GM12878 (cell line): ENCODE data around the gene APBB1IP. TPM values are rescaled to one million over a fixed set of nuclear protein-coding genes. Genes with fewer than 3 reads are reported as not detected.

Experiments
- ASH2L ChIP-seq: fragments of 300-600, 200-600 bp; sonication (generic); IDR thresholded peaks from 2 replicates; pipeline ENCODE4 v1.6.1; 2017; ENCODE audit warnings: low read depth, mild to moderate bottlenecking, borderline replicate concordance
- ATF2 ChIP-seq: IDR thresholded peaks from 2 replicates; pipeline ENCODE4 v1.6.1; 2012; ENCODE audit warnings: low read length, inconsistent platforms
- CBX3 ChIP-seq: fragments of 200-600 bp; sonication (generic); IDR thresholded peaks from 2 replicates; pipeline ENCODE4 v1.6.1; 2016; ENCODE audit warnings: low read depth, borderline replicate concordance
- CREM ChIP-seq: IDR thresholded peaks from 2 replicates; pipeline ENCODE4 v1.6.1; 2014; ENCODE audit warnings: antibody characterized with exemption, low read depth
- MEF2A ChIP-seq: IDR thresholded peaks from 2 replicates; pipeline ENCODE4 v1.6.1; 2011; ENCODE audit warnings: low read depth, mild to moderate bottlenecking, low read length, moderate library complexity; ENCODE audit not compliant: insufficient read depth
- MLLT1 ChIP-seq: fragments of 450-650 bp; IDR thresholded peaks from 2 replicates; pipeline ENCODE4 v1.6.1; 2016; ENCODE audit warnings: mild to moderate bottlenecking
- MYC ChIP-seq: IDR thresholded peaks from 2 replicates; pipeline ENCODE4 v1.6.1; 2011; ENCODE audit warnings: mild to moderate bottlenecking, low read length, moderate library complexity, inconsistent platforms; ENCODE audit not compliant: insufficient read depth, insufficient replicate concordance, insufficient read length, severe bottlenecking
- PAX8 ChIP-seq: fragments of 450-650 bp; IDR thresholded peaks from 2 replicates; pipeline ENCODE4 v1.6.1; 2017; ENCODE audit warnings: mild to moderate bottlenecking, moderate library complexity
- RELB ChIP-seq: fragments of 450-650 bp; IDR thresholded peaks from 2 replicates; pipeline ENCODE4 v1.6.1; 2017; ENCODE audit warnings: low read depth, mild to moderate bottlenecking, moderate library complexity
- RFX5 ChIP-seq: IDR thresholded peaks from 2 replicates; pipeline ENCODE4 v1.6.1; 2011; ENCODE audit warnings: low read depth, low read length, improper control_type of control experiment
- SMAD5 ChIP-seq: IDR thresholded peaks from 2 replicates; pipeline ENCODE4 v1.6.1; 2016; ENCODE audit warnings: antibody characterized with exemption, low read depth
- SP1 ChIP-seq: IDR thresholded peaks from one replicate; pipeline ENCODE4 v1.6.1; 2011; ENCODE audit warnings: low read depth, low read length
- ZBED1 ChIP-seq: IDR thresholded peaks from 2 replicates; pipeline ENCODE4 v1.6.1; 2016; ENCODE audit warnings: borderline replicate concordance
- ZNF207 ChIP-seq: fragments of 450-650 bp; IDR thresholded peaks from 2 replicates; pipeline ENCODE4 v1.6.1; 2014; ENCODE audit warnings: antibody characterized with exemption, mild to moderate bottlenecking, borderline replicate concordance
- ZZZ3 ChIP-seq: IDR thresholded peaks from 2 replicates; pipeline ENCODE4 v1.6.1; 2011; ENCODE audit warnings: low read depth; ENCODE audit not compliant: control insufficient read depth, insufficient read length
- polyA plus RNA-seq, 11 experiments: library from polyadenylated mRNA; depleted of rRNA in 4 of 11; unstranded in 6 of 11; stranded (reverse) in 5 of 11; fragments of >200 nt; fragmentation: Nextera tagmentation in 4 of 11; fragmentation: Illumina TruSeq in 1 of 11; extraction: Ambion mirVana in 4 of 11; extraction: Trizol in 1 of 11; gene quantifications; 1 replicate in 1 of 11; 2 replicates in 10 of 11; pipeline versions ENCODE4 v1.2.1 to v1.2.3, GENCODE V29; 2011 to 2016; ENCODE audit warnings: inconsistent platforms in 2 of 11, missing spikeins in 2 of 11, low read depth in 1 of 11
- total RNA-seq, 4 experiments: library from RNA; depleted of rRNA in 3 of 4; stranded (reverse); fragments of >200 nt in 3 of 4; fragmentation: Illumina TruSeq in 1 of 4; extraction: Trizol in 1 of 4; gene quantifications; 2 replicates each; pipeline versions ENCODE4 v1.2.1 to v1.2.3, GENCODE V29; 2013 to 2021
- TF ChIP-seq, protein P1 (sequence below): fragments of 450-650 bp; IDR thresholded peaks from 2 replicates; pipeline ENCODE4 v1.6.1; 2016; ENCODE audit warnings: mild to moderate bottlenecking, moderate library complexity, borderline replicate concordance
- TF ChIP-seq, protein P2 (sequence below): fragments of 150-350 bp; IDR thresholded peaks from 2 replicates; pipeline ENCODE4 v1.6.1; 2016; ENCODE audit warnings: low read depth, low read length

APBB1IP gene
- total and polyA plus RNA-seq, 10 of the 15 experiments (the other 5 are each of a cell fraction or from before 2014, with no cell fraction given) = 7.3 to 67.4 (median 19.9) TPM

DNA sequence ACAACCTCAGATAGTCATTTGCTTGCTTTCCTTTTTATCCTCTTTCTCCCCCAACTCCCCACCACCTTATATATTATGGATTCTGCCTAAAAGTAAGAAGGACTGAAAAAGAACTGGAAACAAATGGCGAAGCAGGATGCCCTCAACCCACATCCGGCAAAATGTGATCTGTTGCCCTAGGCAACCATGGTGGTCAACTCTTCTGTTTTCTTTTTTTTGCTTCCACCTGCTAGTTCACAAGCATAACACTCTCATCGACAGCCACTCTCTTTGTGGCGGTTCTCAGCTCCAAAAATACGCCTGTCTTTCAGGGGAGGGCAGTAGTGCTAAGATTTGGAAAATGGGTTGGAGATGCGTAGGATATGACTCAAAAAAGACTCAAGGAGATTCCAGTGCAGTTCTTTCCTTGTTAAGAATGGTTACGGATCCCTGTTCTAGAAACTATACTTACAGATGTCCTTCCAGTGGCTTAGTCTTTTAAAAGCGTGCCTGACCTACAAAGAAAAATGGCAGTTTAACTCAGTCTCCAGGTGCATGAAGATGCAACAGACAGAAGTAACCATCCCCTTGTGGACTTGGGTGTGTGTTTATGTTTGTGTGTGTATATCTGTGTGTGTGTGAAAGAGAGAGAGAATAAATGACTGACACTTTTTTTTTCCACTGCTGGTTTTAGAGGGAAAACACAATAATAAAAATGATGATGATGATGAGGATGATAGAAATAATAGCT, 10.7 kb downstream of the APBB1IP start (continued):
- TF ChIP-seq, protein P1, sequence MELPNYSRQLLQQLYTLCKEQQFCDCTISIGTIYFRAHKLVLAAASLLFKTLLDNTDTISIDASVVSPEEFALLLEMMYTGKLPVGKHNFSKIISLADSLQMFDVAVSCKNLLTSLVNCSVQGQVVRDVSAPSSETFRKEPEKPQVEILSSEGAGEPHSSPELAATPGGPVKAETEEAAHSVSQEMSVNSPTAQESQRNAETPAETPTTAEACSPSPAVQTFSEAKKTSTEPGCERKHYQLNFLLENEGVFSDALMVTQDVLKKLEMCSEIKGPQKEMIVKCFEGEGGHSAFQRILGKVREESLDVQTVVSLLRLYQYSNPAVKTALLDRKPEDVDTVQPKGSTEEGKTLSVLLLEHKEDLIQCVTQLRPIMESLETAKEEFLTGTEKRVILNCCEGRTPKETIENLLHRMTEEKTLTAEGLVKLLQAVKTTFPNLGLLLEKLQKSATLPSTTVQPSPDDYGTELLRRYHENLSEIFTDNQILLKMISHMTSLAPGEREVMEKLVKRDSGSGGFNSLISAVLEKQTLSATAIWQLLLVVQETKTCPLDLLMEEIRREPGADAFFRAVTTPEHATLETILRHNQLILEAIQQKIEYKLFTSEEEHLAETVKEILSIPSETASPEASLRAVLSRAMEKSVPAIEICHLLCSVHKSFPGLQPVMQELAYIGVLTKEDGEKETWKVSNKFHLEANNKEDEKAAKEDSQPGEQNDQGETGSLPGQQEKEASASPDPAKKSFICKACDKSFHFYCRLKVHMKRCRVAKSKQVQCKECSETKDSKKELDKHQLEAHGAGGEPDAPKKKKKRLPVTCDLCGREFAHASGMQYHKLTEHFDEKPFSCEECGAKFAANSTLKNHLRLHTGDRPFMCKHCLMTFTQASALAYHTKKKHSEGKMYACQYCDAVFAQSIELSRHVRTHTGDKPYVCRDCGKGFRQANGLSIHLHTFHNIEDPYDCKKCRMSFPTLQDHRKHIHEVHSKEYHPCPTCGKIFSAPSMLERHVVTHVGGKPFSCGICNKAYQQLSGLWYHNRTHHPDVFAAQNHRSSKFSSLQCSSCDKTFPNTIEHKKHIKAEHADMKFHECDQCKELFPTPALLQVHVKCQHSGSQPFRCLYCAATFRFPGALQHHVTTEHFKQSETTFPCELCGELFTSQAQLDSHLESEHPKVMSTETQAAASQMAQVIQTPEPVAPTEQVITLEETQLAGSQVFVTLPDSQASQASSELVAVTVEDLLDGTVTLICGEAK = peak; percentile 71; the same call in 1 of the 2 replicates
- TF ChIP-seq CBX3 = no peak
- 0 out of 2 replicates have a peak, but pooled peaks have one; percentile 34 for TF ChIP-seq CREM
- no peak for TF ChIP-seq ZZZ3
- TF ChIP-seq SP1 = peak; percentile 61
- TF ChIP-seq ZNF207 = 0 out of 2 replicates have a peak, but pooled peaks have one; percentile 32
- TF ChIP-seq ASH2L = peak; percentile 77; the same call in 1 of the 2 replicates
- TF ChIP-seq, protein P2, sequence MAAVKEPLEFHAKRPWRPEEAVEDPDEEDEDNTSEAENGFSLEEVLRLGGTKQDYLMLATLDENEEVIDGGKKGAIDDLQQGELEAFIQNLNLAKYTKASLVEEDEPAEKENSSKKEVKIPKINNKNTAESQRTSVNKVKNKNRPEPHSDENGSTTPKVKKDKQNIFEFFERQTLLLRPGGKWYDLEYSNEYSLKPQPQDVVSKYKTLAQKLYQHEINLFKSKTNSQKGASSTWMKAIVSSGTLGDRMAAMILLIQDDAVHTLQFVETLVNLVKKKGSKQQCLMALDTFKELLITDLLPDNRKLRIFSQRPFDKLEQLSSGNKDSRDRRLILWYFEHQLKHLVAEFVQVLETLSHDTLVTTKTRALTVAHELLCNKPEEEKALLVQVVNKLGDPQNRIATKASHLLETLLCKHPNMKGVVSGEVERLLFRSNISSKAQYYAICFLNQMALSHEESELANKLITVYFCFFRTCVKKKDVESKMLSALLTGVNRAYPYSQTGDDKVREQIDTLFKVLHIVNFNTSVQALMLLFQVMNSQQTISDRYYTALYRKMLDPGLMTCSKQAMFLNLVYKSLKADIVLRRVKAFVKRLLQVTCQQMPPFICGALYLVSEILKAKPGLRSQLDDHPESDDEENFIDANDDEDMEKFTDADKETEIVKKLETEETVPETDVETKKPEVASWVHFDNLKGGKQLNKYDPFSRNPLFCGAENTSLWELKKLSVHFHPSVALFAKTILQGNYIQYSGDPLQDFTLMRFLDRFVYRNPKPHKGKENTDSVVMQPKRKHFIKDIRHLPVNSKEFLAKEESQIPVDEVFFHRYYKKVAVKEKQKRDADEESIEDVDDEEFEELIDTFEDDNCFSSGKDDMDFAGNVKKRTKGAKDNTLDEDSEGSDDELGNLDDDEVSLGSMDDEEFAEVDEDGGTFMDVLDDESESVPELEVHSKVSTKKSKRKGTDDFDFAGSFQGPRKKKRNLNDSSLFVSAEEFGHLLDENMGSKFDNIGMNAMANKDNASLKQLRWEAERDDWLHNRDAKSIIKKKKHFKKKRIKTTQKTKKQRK = no peak
- 0 out of 2 replicates have a peak, but pooled peaks have one; percentile 17 for TF ChIP-seq ZBED1
- TF ChIP-seq MEF2A = 0 out of 2 replicates have a peak, but pooled peaks have one; percentile 51
- peak; percentile 59 for TF ChIP-seq ATF2
- TF ChIP-seq MLLT1 = peak; percentile 72
- TF ChIP-seq RELB = peak; percentile 85
- no peak for TF ChIP-seq MYC
- TF ChIP-seq RFX5 = no peak
- TF ChIP-seq PAX8 = no peak
- no peak for TF ChIP-seq SMAD5
